ENCODE measurements around the gene WWOX.

- no peak for TF ChIP-seq CTCF (IDR thresholded peaks at IDR 0.05; ENCODE audit: extremely low read depth in 1 of 2, insufficient read depth in 1 of 2, low read depth in 1 of 2, low read length in 2 of 2)
- TF ChIP-seq POLR2A (IDR thresholded peaks at IDR 0.05; ENCODE audit: low read depth, low read length): no peak
- no peak for TF ChIP-seq EZH2 (IDR thresholded peaks at IDR 0.05; ENCODE audit: borderline replicate concordance, low read depth, low read length, severe bottlenecking)
- no peak for TF ChIP-seq POLR2AphosphoS5 (IDR thresholded peaks at IDR 0.05; ENCODE audit: insufficient read depth, low read depth, low read length)
- TF ChIP-seq JUN (IDR thresholded peaks at IDR 0.05; ENCODE audit: borderline replicate concordance, insufficient read depth, insufficient read length, low read depth): no peak
- no peak for TF ChIP-seq MYC (IDR thresholded peaks at IDR 0.05; ENCODE audit: low read depth, low read length)
- no peak for TF ChIP-seq FOS (IDR thresholded peaks at IDR 0.05; ENCODE audit: borderline replicate concordance, insufficient read depth, low read length)
Measured at GRCh38 chr16:78507576-78507975, 408.1 kb downstream of the WWOX start.
